Fibroblast of skin of left quadriceps (primary cell): Measurements from ENCODE around the gene FLNC.

Source experiments
- DNase-seq, 2 experiments: peaks; one replicate each; pipeline ENCODE4 v3.0.0-alpha.2; 2013; ENCODE audit warnings: low read depth in 2 of 2

Gene FLNC

GRCh38 chr7:128877756-128878120, 47.5 kb downstream of the FLNC start:
- DNase-seq = no peak

- DNase-seq = no peak
These were observed 48.3 kb downstream of the FLNC start for GRCh38 chr7:128878226-128879105.

GRCh38 chr7:128879461-128879938, 49.3 kb downstream of the FLNC start:
- no peak for DNase-seq

GRCh38 chr7:128879939-128880746, 49.9 kb downstream of the FLNC start:
- DNase-seq = peak; percentile 28 to 44

DNA sequence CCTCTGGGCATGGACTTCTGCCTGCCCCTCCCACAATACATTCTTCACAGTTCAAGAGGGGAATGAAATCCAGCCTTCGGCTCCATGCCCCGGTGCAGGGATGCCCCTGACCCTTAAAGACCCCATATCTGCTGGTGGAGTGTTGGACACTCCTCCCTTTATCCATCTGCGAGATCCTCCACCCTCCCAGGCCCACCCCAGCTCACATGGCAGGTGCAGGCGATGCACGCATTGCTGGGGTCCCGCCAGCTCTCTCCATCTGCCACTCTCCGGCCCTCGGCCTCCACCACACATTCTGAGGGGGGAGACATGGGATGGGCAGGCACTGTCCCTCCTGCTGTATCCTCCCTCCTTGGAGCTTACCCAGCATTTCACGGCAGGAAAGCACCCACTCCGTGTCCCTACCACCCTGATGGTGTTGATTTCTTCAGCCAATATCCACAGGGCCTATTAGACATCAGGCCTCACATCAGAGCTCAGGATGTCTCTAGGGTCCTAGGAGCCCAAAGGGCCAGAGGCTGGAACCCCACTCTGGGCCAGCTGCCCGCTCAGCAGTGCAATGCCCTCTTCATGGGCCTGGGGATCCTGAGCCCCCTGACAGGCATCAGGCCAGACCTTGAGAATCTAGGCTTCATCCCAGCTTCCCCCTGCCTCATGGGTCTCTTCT, 50.7 kb downstream of the FLNC start:
- no peak for DNase-seq

DNA sequence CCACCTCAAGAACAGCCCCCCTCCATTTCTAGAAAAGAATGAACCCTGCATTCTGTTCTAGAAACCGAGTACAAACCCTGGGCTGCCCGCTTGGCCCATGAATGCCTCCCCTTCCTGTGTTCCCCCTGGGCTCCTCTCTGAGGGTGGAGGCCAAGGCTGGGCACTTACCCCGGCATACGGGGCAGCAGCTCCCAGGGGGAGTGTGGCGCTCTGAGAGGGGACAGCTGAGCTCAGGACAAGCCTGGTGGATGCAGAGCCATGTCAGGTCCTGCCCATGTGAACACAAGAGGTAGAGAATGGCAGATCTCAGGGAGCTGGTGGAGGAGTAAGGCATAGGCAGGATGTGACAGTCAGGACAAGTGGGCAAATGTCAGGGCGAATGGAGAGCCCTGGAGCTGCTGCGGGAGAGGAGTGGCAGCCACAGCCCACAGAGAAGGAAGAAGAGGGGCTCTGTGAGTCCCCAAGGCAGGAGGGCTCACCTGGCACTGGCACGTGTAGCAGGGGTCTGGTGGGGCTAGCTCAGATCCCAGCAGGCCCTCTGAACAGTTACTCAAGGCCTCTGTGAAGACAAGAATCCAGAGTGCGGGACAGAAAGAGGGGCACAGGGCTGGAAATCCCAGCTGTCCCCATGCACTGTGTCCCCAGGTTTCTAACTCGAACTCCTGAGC, 51.4 kb downstream of the FLNC start:
- no peak for DNase-seq

DNA sequence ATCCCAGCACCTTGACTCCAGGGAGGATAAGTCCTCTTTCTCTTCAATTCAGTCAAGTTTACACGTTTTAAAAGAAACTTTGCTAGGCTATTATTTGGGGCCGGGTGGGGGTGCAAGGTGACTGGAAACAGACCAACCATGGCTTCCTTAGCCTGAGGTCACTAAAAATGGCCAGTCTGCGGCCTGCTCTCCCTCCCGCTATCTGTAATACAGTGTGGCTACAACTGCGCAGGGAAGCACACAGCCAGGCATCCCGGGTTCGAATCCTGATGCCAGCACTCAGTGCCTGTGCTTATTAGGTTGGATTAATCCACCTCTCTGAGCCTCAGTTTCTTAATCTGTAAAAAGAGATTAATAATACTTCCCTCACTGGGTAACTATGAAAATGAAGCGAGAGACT, 51.9 kb downstream of the FLNC start:
- no peak for DNase-seq

DNA sequence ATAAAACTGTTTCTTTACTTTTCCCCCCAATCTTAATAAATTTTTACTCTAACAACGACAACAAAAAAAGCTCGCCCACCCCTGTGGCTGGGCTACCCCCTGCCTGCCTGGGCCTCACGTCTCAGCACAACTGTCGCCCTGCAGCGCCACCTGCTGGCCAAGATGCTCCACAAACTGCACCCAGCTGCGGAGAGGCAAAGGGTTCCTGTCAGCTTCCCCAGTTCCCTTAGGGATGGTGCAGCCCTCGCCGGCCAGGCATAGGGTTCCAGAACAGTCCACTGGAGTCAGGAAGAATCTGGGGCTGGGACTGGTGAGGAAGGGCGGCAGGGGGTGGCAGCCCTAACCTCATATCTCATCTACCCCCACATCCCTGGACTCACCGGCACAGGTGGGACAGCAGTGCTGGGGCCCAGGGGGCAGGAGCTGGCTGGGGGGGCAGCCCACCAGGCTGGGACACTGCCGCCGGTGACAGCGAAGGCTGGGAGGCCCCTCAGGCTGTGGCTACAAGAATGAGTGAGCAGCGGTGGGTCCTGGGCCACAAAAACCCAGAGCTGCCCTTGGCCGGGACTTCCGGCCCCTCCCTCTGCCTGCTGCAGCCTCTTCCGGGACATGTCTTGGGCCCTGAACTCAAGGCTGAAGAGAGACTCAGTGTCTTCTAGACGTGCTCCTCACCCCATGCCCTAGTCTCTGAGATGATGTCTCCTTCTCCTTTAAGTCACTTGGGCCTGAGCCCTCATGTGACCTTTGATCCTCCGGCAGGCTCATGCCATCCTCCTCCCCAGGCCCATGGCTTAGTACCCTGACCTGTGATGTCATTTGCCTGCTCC, 53.6 kb downstream of the FLNC start:
- peak; percentile 21 to 22 for DNase-seq

GRCh38 chr7:128884561-128885369, 54.6 kb downstream of the FLNC start:
- no peak for DNase-seq

DNA sequence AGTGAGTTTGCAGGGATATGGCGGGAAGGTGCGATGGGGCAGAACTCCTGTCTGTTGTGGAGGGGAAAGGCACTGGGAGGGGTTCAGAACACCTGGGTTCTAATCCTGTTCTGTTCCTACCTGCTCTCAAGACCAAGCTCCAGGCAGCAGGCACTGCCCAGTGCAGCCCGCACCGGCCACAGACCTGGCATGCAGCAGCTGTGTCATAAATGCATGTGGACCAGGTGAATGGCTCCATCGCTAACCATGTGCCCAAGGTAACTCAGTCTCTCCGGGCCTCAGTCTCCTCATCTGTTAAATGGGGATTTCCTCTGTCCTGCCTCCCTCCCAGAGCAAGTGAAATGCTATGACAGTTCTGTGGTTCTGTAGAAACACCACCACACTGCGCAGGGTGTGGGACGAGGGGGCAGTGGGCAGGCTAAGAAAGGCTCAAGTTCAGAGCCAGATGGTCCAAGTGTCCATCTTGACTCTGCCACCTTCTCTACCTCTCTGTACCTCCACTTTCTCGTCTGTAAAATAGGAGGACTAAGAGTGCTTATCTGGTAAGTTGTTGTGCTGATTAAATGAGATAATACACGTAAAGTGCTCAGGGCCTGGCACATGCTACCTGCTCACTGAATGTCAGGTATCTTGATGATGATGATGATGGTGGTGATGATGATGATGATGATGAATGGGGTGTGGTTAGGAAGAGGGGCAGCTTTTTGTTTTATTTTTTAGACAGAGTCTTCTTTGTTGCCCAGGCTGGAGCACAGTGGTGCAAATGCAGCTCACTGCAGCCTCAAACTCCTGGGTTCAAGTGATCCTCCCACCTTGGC, 55.4 kb downstream of the FLNC start:
- DNase-seq = no peak

DNA sequence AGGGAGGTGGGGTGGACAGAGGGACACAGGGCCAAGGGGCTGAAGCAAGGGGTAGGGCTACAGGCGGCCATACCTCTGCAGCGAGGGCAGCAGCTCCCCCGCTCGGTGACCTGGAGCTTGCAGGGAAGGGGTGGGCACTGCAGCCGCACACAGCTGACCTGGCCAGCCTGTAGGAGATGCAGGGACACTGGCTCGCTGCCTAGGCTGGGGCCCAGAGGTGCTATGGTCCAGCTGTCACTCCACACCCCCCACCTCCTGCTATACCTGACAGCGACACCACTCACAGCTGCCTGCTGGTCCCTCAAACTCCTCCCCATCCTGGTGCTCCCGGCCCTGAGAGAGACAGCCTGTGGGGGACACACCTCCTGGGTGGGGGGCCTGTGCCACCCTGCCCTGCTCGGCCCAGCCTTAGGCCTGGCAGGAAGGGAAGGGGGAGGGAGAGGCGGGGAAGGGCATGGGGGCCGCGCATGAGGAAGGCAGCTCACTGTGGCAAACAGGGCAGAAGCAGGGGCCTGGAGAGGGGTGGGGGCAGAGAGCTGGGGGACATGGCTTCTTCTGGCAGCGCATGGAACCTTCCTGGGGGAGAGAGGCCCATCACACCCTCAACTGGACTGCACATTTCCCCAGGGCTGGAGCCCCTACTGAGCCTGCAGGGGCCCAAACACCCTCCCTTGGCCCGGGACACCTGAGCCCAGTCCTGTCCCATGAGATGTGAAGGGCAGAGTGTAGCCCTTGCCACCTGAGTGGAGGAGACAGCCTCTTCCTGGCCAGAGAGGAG, 56.4 kb downstream of the FLNC start:
- DNase-seq = no peak

DNA sequence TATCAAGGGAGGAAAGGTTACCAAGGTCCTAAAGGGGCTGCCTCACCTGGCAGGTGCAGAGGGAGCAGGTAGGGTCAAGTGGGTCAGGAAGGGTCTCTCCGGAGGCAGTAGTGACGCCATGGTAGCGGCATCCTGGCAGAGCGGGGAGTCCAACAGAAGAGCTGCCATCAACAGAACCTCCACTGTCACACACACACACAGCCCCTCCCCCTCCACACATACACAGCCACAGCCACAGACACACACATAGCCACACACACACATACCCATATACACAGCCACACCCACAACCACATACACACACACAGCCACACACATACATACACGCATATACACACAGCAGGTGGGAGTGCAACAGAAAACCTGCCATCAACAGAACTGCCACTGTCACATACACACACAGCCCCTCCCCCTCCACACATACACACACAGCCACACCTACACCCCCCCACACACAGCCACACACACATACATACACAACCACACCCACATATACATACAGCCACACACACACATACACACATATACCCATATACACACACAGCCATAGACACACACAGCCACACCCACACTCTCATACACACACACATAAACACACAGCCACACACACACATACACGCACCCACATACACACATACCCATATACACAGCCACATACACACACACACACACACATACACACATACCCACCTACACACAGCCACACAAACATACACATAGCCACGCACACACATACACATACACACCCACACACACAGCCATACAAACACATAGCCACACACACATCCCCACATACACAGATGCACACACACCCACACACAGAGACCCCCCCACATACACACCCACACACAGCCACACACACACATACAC, 57.2 kb downstream of the FLNC start:
- no peak for DNase-seq

DNA sequence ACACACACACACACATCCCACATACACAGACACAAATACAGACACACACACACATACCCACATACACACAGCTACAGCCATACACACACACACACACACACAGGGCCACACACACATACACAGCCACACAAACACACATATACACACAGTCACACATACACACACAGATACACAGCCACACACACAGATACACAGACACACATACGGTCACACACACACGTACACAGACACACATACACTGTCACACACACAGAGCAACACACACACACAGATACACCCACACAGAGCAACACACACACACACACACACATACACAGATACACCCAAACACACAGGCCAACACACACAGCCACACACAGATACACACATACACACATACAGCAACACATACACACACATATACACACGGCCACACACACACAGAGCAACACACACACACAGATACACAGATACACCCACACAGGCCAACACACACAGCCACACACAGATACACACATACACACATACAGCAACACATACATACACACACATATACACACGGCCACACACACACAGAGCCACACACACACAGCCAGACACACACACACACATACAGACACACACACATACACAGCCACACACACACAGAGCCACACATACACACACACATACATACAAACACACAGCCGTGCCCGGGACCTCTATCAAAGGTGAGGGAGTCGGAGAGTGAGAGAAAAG, 58.0 kb downstream of the FLNC start:
- no peak for DNase-seq

GRCh38 chr7:128888756-128889095, 58.5 kb downstream of the FLNC start:
- no peak for DNase-seq

DNA sequence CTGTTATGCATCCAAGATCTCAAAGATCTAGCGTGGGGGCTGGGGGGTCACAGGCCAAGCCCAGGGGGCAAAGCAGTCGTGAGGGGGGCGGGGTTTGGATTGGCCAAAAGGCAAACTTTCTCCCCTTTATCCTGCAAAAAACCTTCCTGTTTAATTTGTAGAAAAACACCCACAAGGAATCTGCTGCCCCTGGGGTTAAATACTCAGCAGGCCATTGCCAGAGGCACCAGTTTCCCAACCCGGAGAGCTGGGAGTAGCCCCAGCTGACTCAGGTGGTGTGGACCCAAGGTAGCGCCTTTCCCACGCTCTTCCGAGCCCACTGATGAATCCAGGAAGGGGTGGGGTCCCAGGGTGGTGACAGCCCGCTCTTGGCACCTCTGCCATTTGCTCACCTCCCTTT, 58.9 kb downstream of the FLNC start:
- no peak for DNase-seq

DNA sequence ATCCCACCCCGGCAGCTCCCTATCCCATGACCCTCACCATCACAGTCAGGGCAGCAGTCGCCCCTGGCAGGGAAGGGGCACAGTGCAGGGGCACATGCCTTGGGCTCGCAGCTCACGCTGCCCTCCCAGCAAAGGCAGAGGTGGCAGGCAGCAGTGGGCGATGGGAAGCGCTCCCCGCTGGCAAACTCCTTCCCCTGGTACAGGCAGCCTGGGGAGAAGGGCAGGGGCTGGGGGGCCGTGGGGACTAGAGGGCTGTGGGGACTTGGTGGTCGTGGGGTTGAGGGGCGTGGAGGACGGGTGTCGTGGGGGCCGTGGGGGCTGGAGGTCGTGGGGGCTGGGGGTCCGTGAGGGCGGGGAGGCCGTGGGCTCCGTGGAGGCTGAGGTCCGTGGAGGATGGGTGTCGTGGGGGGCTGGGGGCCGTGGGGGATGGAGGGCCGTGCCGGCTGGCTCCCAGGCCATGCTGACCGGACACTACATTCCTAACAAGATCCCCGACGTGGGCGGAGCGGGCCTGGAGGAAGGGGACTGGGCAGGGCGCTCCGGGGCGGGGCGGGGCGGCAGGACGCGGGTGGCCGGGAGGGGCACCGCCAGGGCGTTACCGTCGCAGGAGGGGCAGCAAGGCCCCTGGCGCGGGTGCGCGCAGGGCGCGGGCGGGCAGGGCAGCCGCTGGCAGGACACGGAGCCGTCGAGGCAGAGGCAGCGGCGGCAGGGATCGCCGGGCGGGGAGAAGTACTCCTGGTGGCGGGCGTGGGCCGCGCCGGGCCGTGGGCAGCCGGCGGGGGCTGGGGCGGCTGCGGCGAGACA, 60.3 kb downstream of the FLNC start:
- no peak for DNase-seq
